NCI-H187 treated with DMSO at 0.1 percent for 48 hours (cell line): ENCODE measurements around the gene MYBPC1.
"Not testable (repeated sequence)": the region's sequence is repeated elsewhere in the genome, so short reads cannot be mapped to it uniquely, and the experiment has no call there.

Source experiments
- DNase-seq: peaks from one replicate; lab custom pipeline; 2025; lab: John Stamatoyannopoulos, UW

MYBPC1 gene

GRCh38 chr12:101696251-101697196, 101.8 kb downstream of the MYBPC1 start:
- no peak for DNase-seq

- DNase-seq, result no peak
Observed at GRCh38 chr12:101697197-101697929, 102.6 kb downstream of the MYBPC1 start, which contains the start of gene CHPT1. Gene CHPT1, plus strand, starts transcription at chr12:101697640. Its CDS starts 222 bp downstream, at chr12:101697862.

GRCh38 chr12:101697930-101698799, 103.4 kb downstream of the MYBPC1 start:
- no peak for DNase-seq

GRCh38 chr12:101698800-101699347, 104.1 kb downstream of the MYBPC1 start:
- no peak for DNase-seq

GRCh38 chr12:101700299-101700820, 105.6 kb downstream of the MYBPC1 start:
- no peak for DNase-seq

- no peak for DNase-seq
Observed at GRCh38 chr12:101703487-101703886, 108.7 kb downstream of the MYBPC1 start.

GRCh38 chr12:101706403-101706802, 111.6 kb downstream of the MYBPC1 start:
- no peak for DNase-seq

GRCh38 chr12:101707131-101707782, 112.5 kb downstream of the MYBPC1 start:
- no peak for DNase-seq

GRCh38 chr12:101710288-101710687, 115.5 kb downstream of the MYBPC1 start:
- DNase-seq, result no peak

GRCh38 chr12:101713059-101713682, 118.4 kb downstream of the MYBPC1 start:
- no peak for DNase-seq

- DNase-seq, result no peak
Observed at GRCh38 chr12:101713930-101714329, 119.2 kb downstream of the MYBPC1 start.

- DNase-seq, result no peak
Observed at GRCh38 chr12:101714877-101715444, 120.2 kb downstream of the MYBPC1 start.

GRCh38 chr12:101719566-101719965, 124.8 kb downstream of the MYBPC1 start:
- no peak for DNase-seq

GRCh38 chr12:101720118-101720517, 125.3 kb downstream of the MYBPC1 start:
- DNase-seq, result no peak

- DNase-seq, result no peak
Observed at GRCh38 chr12:101722392-101722791, 127.6 kb downstream of the MYBPC1 start.

GRCh38 chr12:101727098-101727497, 132.3 kb downstream of the MYBPC1 start:
- DNase-seq, result no peak

GRCh38 chr12:101729842-101730241, 135.1 kb downstream of the MYBPC1 start:
- no peak for DNase-seq

- no peak for DNase-seq
Observed at GRCh38 chr12:101732318-101732717, 137.5 kb downstream of the MYBPC1 start.

GRCh38 chr12:101733166-101733565, 138.4 kb downstream of the MYBPC1 start:
- DNase-seq, result no peak

GRCh38 chr12:101734482-101734881, 139.7 kb downstream of the MYBPC1 start:
- DNase-seq, result not testable (repeated sequence)
